Neural cell (in vitro differentiated cells): ENCODE results near the gene FGF14. TPM values are rescaled to one million over a fixed set of nuclear protein-coding genes. Genes with fewer than 3 reads are reported as not detected.
A peak's percentile ranks its signal among the peaks of the same experiment; 100 is the strongest.
"Not testable (repeated sequence)": the region's sequence is repeated elsewhere in the genome, so short reads cannot be mapped to it uniquely, and the experiment has no call there.

Experiments used
- H2AFZ ChIP-seq: fragments of 200-600, 300-800 bp; sonication (generic), shearing (Covaris generic); 2 replicates; pipeline ENCODE4 v1.6.0; 2014; ENCODE audit warnings: low read depth, mild to moderate bottlenecking, antibody characterized with exemption, low read length, moderate library complexity
- H3F3A ChIP-seq: fragments of 200-600 bp; shearing (Covaris generic); 2 replicates; pipeline ENCODE4 v1.6.1; 2016; ENCODE audit warnings: mild to moderate bottlenecking, moderate library complexity, mixed read lengths, antibody characterized with exemption, low read length; ENCODE audit not compliant: insufficient read depth, poor library complexity, severe bottlenecking
- H3K27ac ChIP-seq: fragments of 200-600, 300-800 bp; sonication (generic), shearing (Covaris generic); 2 replicates; pipeline ENCODE4 v1.5.1; 2014; ENCODE audit warnings: mild to moderate bottlenecking, low read length, moderate library complexity
- H3K27me3 ChIP-seq: fragments of 300-800, 200-600 bp; sonication (generic), shearing (Covaris generic); 2 replicates; pipeline ENCODE4 v1.6.0; 2014; ENCODE audit warnings: mild to moderate bottlenecking, low read depth, low read length, moderate library complexity; ENCODE audit not compliant: insufficient read depth
- H3K36me3 ChIP-seq: fragments of 300-800, 200-600 bp; sonication (generic), shearing (Covaris generic); 2 replicates; pipeline ENCODE4 v1.5.1; 2014; ENCODE audit warnings: mild to moderate bottlenecking, antibody characterized with exemption, low read length, moderate library complexity; ENCODE audit not compliant: insufficient read depth
- H3K4me2 ChIP-seq: fragments of 300-800, 200-600 bp; sonication (generic), shearing (Covaris generic); 2 replicates; pipeline ENCODE4 v1.6.0; 2014; ENCODE audit warnings: mild to moderate bottlenecking, low read length
- H3K4me3 ChIP-seq: fragments of 300-800, 200-600 bp; sonication (generic), shearing (Covaris generic); 2 replicates; pipeline ENCODE4 v1.5.1; 2014; ENCODE audit warnings: mild to moderate bottlenecking, low read length, moderate library complexity
- H3K79me2 ChIP-seq: fragments of 200-600 bp; shearing (Covaris generic); replicated peaks from 2 replicates; pipeline ENCODE4 v1.6.0; 2014; ENCODE audit warnings: mild to moderate bottlenecking, low read length, moderate library complexity; ENCODE audit not compliant: insufficient read depth
- H3K9ac ChIP-seq: fragments of 300-800, 200-600 bp; sonication (generic), shearing (Covaris generic); 2 replicates; pipeline ENCODE4 v1.6.1; 2016; ENCODE audit warnings: mild to moderate bottlenecking, low read length, mixed read lengths
- H3K9me2 ChIP-seq: fragments of 200-600 bp; shearing (Covaris generic); 2 replicates; pipeline ENCODE4 v1.6.1; 2016; ENCODE audit warnings: mild to moderate bottlenecking, low read length, mixed read lengths; ENCODE audit not compliant: insufficient read depth
- H3K9me3 ChIP-seq: fragments of 200-600, 300-800 bp; sonication (generic), shearing (Covaris generic); 2 replicates; pipeline ENCODE4 v1.6.1; 2016; ENCODE audit warnings: mild to moderate bottlenecking, mixed run types, low read length, moderate library complexity, mixed read lengths
- H4K20me1 ChIP-seq: fragments of 200-600 bp; shearing (Covaris generic); 2 replicates; pipeline ENCODE4 v1.6.1; 2016; ENCODE audit warnings: mild to moderate bottlenecking, mixed run types; ENCODE audit not compliant: insufficient read depth
- MXI1 ChIP-seq: fragments of 450-650 bp; conservative IDR thresholded peaks from 2 replicates; pipeline ENCODE4 v1.6.1; 2014; ENCODE audit warnings: antibody characterized with exemption, mild to moderate bottlenecking; ENCODE audit not compliant: poor library complexity, severe bottlenecking
- POLR2AphosphoS5 ChIP-seq: IDR thresholded peaks from 2 replicates; pipeline ENCODE4 v1.6.1; 2012
- RAD21 ChIP-seq: fragments of 450-650 bp; conservative IDR thresholded peaks from 2 replicates; pipeline ENCODE4 v1.6.1; 2014; ENCODE audit warnings: antibody characterized with exemption, mild to moderate bottlenecking, moderate library complexity
- REST ChIP-seq: IDR thresholded peaks from 2 replicates; pipeline ENCODE4 v1.6.1; 2012; ENCODE audit warnings: borderline replicate concordance
- SMC3 ChIP-seq: fragments of 450-650 bp; conservative IDR thresholded peaks from 2 replicates; pipeline ENCODE4 v1.6.1; 2014; ENCODE audit warnings: antibody characterized with exemption, mild to moderate bottlenecking, moderate library complexity; ENCODE audit not compliant: poor library complexity
- TAF1 ChIP-seq: IDR thresholded peaks from 2 replicates; pipeline ENCODE4 v1.6.1; 2012; ENCODE audit warnings: low read depth
- polyA plus RNA-seq: library from polyadenylated mRNA; depleted of rRNA; stranded (reverse); fragments of >200 nt; gene quantifications from 2 replicates; pipeline ENCODE4 v1.2.3, GENCODE V29; 2014

The FGF14 gene
- polyA plus RNA-seq, 1 donor from 2014 or later: 36.4 TPM

DNA sequence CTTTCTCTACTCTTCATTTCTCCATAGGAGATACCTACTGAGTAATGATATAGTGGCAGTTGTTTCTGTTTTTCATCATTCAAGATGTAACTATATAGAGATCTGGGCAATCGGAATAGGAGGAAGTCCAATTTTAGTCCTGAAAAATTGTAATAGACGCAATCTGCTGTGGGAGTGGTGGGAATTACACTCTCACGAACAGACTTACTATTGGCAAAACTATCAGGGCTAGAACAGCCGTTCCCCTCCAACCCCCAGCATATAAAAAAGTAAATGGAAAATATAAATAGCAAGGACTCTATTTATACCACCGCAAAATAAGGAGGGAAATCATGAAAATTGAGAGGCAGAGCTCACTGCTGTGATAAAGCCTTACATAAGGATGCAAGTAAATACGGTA is 330.1 kb downstream of the FGF14 start:
- Histone ChIP-seq H3K9me2 (no peaks in the 10 kb centered on the region), H3K27ac (no peak overlapping the region), H3K4me3 (no peak overlapping the region), H3K9me3 (no peaks in the 10 kb centered on the region), H3K4me2 (no peak overlapping the region), H4K20me1 (no peaks in the 10 kb centered on the region), H3F3A (no peaks in the 10 kb centered on the region), H3K36me3 (no peaks in the 10 kb centered on the region), H3K79me2 (no peaks in the 10 kb centered on the region), H3K27me3 (no peaks in the 10 kb centered on the region), H2AFZ (no peak overlapping the region), H3K9ac (no peak overlapping the region)
- TF ChIP-seq TAF1 (no peak), REST (no peak), POLR2AphosphoS5 (no peak)

DNA sequence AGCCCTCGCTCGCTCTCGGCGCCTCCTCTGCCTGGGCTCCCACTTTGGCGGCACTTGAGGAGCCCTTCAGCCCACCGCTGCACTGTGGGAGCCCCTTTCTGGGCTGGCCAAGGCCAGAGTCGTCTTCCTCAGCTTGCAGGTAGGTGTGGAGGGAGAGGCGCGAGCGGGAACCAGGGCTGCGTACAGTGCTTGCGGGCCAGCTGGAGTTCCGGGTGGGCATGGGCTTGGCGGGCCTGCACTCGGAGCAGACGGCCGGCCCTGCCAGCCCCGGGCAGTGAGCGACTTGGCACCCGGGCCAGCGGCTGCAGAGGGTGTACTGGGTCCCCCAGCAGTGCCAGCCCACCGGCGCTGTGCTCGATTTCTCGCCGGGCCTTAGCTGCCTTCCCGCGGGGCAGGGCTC is 333.5 kb downstream of the FGF14 start:
- not testable (repeated sequence) for H4K20me1 ChIP-seq, H3K9ac ChIP-seq, H3K36me3 ChIP-seq, H3K4me3 ChIP-seq, H3F3A ChIP-seq, H3K4me2 ChIP-seq, H3K27ac ChIP-seq, H2AFZ ChIP-seq, H3K9me2 ChIP-seq, H3K9me3 ChIP-seq, H3K79me2 ChIP-seq, H3K27me3 ChIP-seq

DNA sequence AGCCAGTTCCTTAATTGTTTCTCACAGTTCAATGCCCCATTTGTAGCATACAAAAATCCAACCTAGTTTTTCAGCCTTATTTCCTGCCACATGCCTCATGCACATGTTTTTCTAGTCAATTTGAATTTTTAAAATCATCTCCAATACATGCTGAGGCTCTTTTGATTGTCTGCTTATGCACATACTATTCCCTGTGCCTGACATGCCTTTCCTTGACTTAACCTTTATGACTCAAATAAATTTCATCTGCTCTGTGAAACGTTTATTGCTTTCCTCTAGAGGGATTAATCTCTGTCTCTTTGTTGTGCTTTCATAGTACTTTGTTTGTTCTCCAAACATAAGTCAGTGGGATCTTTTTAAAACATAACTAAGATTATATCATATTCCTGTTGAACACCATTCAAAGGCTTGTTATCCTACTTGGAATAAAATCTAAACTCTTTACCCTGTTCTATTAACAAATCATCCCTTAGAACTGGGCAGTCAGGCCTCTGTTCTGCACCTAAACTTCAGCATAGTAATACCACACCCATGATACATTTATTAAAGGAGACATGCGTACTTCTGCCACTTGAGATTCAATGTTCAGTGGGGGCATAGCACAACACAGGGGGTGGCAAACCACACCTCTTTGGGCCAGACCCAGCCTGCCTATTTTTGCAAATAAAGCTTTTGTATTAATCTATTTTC is 346.6 kb downstream of the FGF14 start:
- Histone ChIP-seq H3K27me3 (no peaks in the 10 kb centered on the region), H3K27ac (peak overlapping the region; percentile 72), H3F3A (peaks cover 4% of the 10 kb centered on the region), H3K4me3 (no peak overlapping the region), H4K20me1 (no peaks in the 10 kb centered on the region), H3K9me2 (no peaks in the 10 kb centered on the region), H3K9ac (no peak overlapping the region), H3K9me3 (peaks cover 11% of the 10 kb centered on the region), H2AFZ (no peak overlapping the region), H3K36me3 (no peaks in the 10 kb centered on the region), H3K4me2 (no peak overlapping the region), H3K79me2 (no peaks in the 10 kb centered on the region)
- TF ChIP-seq REST: no peak
- no peak for TF ChIP-seq TAF1
- no peak for TF ChIP-seq SMC3
- TF ChIP-seq MXI1: no peak
- no peak for TF ChIP-seq POLR2AphosphoS5
- no peak for TF ChIP-seq RAD21
